Adrenal gland (tissue), 5 donors: ENCODE data around the gene LRRC75A.

ENCODE experiments used
- POLR2A ChIP-seq, 2 donors: fragments of 450-650 bp; IDR thresholded peaks; one replicate each; pipeline ENCODE4 v1.6.1; 2017; ENCODE audit warnings: antibody characterized with exemption in 2 of 2, mild to moderate bottlenecking in 2 of 2, moderate library complexity in 1 of 2
- TF ChIP-seq, protein P1 (sequence below), 6 experiments: fragments of 450-650 bp in 4 of 6; fragments of 200-600 bp in 2 of 6; sonication (generic) in 1 of 6; IDR thresholded peaks; 1 replicate in 5 of 6; 2 replicates in 1 of 6; pipeline versions ENCODE4 v1.5.1 to v1.8.0; 2016 to 2021; ENCODE audit warnings: antibody characterized with exemption in 6 of 6, mild to moderate bottlenecking in 2 of 6, moderate library complexity in 1 of 6
- donor health status: DM: no; HTN: no; CAD: no.

DNA sequence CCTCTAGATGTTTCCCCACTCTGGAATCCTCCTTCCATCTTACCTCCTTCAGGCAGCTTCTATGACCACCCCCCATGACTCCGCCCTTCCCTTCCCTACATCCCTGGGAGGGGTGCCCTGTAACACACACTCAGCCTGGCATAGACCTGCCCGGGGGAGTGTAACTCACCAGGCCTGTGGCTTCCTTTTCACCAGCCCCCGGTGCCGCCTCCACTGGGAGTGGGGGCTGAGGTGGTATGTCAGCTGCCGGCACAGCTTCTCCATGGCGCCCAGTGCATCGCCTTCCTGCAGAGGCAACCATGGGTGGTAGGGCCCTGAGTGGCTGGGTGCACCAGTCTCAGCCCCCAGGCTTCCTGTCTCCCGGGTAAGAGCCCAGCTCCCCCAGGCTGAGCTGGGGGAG, 44.3 kb downstream of the LRRC75A start:
- TF ChIP-seq POLR2A (IDR thresholded peaks at IDR 0.05): no peak
- TF ChIP-seq, protein P1, sequence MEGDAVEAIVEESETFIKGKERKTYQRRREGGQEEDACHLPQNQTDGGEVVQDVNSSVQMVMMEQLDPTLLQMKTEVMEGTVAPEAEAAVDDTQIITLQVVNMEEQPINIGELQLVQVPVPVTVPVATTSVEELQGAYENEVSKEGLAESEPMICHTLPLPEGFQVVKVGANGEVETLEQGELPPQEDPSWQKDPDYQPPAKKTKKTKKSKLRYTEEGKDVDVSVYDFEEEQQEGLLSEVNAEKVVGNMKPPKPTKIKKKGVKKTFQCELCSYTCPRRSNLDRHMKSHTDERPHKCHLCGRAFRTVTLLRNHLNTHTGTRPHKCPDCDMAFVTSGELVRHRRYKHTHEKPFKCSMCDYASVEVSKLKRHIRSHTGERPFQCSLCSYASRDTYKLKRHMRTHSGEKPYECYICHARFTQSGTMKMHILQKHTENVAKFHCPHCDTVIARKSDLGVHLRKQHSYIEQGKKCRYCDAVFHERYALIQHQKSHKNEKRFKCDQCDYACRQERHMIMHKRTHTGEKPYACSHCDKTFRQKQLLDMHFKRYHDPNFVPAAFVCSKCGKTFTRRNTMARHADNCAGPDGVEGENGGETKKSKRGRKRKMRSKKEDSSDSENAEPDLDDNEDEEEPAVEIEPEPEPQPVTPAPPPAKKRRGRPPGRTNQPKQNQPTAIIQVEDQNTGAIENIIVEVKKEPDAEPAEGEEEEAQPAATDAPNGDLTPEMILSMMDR (IDR thresholded peaks at IDR 0.05): no peak
